DND-41 (cell line): ENCODE measurements around the gene NCF4.

Experiments used
- ATAC-seq: fragments of 200-7000 bp; cut with Tn5 transposase; 3 replicates; pipeline ENCODE4 v1.9.1; 2021; ENCODE audit warnings: low read depth; ENCODE audit not compliant: insufficient read depth
- DNase-seq: peaks from one replicate; pipeline ENCODE4 v3.0.0-alpha.2; 2020
- H2AFZ ChIP-seq: 2 replicates; pipeline ENCODE4 v1.6.0; 2012; ENCODE audit warnings: low read depth, low read length
- H3K27ac ChIP-seq: 2 replicates; pipeline ENCODE4 v1.5.1; 2012; ENCODE audit warnings: low read length, inconsistent platforms
- H3K27me3 ChIP-seq: fragments of 200-600 bp; sonication (generic); 2 replicates; pipeline ENCODE4 v1.6.0; 2012; ENCODE audit warnings: low read length, mild to moderate bottlenecking, inconsistent platforms; ENCODE audit not compliant: insufficient read depth, poor library complexity
- H3K36me3 ChIP-seq: 2 replicates; pipeline ENCODE4 v1.5.1; 2012; ENCODE audit warnings: low read length, inconsistent platforms; ENCODE audit not compliant: insufficient read depth
- H3K4me1 ChIP-seq: 2 replicates; pipeline ENCODE4 v1.5.1; 2012; ENCODE audit warnings: mild to moderate bottlenecking, low read length; ENCODE audit not compliant: insufficient read depth
- H3K4me2 ChIP-seq: 2 replicates; pipeline ENCODE4 v1.6.0; 2012; ENCODE audit warnings: mild to moderate bottlenecking, moderate library complexity, low read length, inconsistent platforms; ENCODE audit not compliant: insufficient read depth
- H3K4me3 ChIP-seq, 2 experiments: fragments of 200-600 bp in 1 of 2; shearing (Covaris generic) in 1 of 2; 2 replicates each; pipeline ENCODE4 v1.5.1; 2012 to 2016; ENCODE audit warnings: inconsistent platforms in 2 of 2, low read length in 2 of 2, mild to moderate bottlenecking in 2 of 2, low read depth in 1 of 2, moderate library complexity in 1 of 2
- H3K79me2 ChIP-seq: 2 replicates; pipeline ENCODE4 v1.6.0; 2012; ENCODE audit warnings: low read length, inconsistent platforms; ENCODE audit not compliant: insufficient read depth
- H3K9ac ChIP-seq: 2 replicates; pipeline ENCODE4 v1.6.0; 2012; ENCODE audit warnings: low read depth, mild to moderate bottlenecking, inconsistent platforms, low read length, moderate library complexity
- H3K9me3 ChIP-seq: 2 replicates; pipeline ENCODE4 v1.5.1; 2012; ENCODE audit warnings: low read length, moderate library complexity, mild to moderate bottlenecking, inconsistent platforms; ENCODE audit not compliant: insufficient read depth, severe bottlenecking
- H4K20me1 ChIP-seq: 2 replicates; pipeline ENCODE4 v1.6.0; 2012; ENCODE audit warnings: low read length; ENCODE audit not compliant: insufficient read depth
- EZH2 ChIP-seq: IDR thresholded peaks from 3 replicates; pipeline ENCODE4 v1.6.1; 2012; ENCODE audit warnings: borderline replicate concordance, low read depth, mild to moderate bottlenecking, moderate library complexity, low read length, inconsistent platforms; ENCODE audit not compliant: severe bottlenecking
- TF ChIP-seq, protein P1 (sequence below): IDR thresholded peaks from 2 replicates; pipeline ENCODE4 v1.5.1; 2012; ENCODE audit warnings: borderline replicate concordance, low read length, moderate library complexity, mild to moderate bottlenecking; ENCODE audit not compliant: poor library complexity, severe bottlenecking; ENCODE audit errors: extremely low read depth

Gene NCF4

GRCh38 chr22:36926721-36927435 lies 66.1 kb downstream of the NCF4 start:
- H3K4me2 ChIP-seq = no peak overlapping the region
- no peak for TF ChIP-seq EZH2
- TF ChIP-seq, protein P1, sequence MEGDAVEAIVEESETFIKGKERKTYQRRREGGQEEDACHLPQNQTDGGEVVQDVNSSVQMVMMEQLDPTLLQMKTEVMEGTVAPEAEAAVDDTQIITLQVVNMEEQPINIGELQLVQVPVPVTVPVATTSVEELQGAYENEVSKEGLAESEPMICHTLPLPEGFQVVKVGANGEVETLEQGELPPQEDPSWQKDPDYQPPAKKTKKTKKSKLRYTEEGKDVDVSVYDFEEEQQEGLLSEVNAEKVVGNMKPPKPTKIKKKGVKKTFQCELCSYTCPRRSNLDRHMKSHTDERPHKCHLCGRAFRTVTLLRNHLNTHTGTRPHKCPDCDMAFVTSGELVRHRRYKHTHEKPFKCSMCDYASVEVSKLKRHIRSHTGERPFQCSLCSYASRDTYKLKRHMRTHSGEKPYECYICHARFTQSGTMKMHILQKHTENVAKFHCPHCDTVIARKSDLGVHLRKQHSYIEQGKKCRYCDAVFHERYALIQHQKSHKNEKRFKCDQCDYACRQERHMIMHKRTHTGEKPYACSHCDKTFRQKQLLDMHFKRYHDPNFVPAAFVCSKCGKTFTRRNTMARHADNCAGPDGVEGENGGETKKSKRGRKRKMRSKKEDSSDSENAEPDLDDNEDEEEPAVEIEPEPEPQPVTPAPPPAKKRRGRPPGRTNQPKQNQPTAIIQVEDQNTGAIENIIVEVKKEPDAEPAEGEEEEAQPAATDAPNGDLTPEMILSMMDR = no peak
- H3K4me1 ChIP-seq = no peaks in the 10 kb centered on the region

More at GRCh38 chr22:36926721-36927435, 66.1 kb downstream of the NCF4 start:
- H3K79me2 ChIP-seq = no peaks in the 10 kb centered on the region
- ATAC-seq = no peak
- no peaks in the 10 kb centered on the region for H3K9me3 ChIP-seq
- no peak overlapping the region for H3K27ac ChIP-seq
- no peak overlapping the region for H2AFZ ChIP-seq
- no peaks in the 10 kb centered on the region for H3K36me3 ChIP-seq
- peaks cover 10% of the 10 kb centered on the region for H3K27me3 ChIP-seq
- DNase-seq = no peak
- no peak overlapping the region for H3K9ac ChIP-seq
- no peak overlapping the region for H3K4me3 ChIP-seq
- H4K20me1 ChIP-seq = 0 out of 2 replicates have a peak, but pooled peaks cover 8% of the 10 kb centered on the region
